H1 (cell line): Measurements from ENCODE around the gene RPL3. TPM values are rescaled to one million over a fixed set of nuclear protein-coding genes. Genes with fewer than 3 reads are reported as not detected.
A peak's percentile ranks its signal among the peaks of the same experiment; 100 is the strongest.

Experiments used
- BACH1 ChIP-seq: IDR thresholded peaks from 2 replicates; pipeline ENCODE4 v1.6.1; 2012; ENCODE audit warnings: low read length, improper control_type of control experiment
- GABPA ChIP-seq: IDR thresholded peaks from 2 replicates; pipeline ENCODE4 v1.6.1; 2011; ENCODE audit warnings: mild to moderate bottlenecking, low read length, moderate library complexity, borderline replicate concordance; ENCODE audit not compliant: insufficient read depth
- HDAC2 ChIP-seq, 2 experiments: fragments of 300-600 bp in 1 of 2; sonication (generic) in 1 of 2; IDR thresholded peaks; 2 replicates each; pipeline ENCODE4 v1.6.1; 2011 to 2012; ENCODE audit warnings: low read depth in 2 of 2, low read length in 2 of 2, mild to moderate bottlenecking in 2 of 2, moderate library complexity in 2 of 2, borderline replicate concordance in 1 of 2, inconsistent platforms in 1 of 2
- KDM5A ChIP-seq: fragments of 200-600 bp; IDR thresholded peaks from 2 replicates; pipeline ENCODE4 v1.7.1; 2012; ENCODE audit warnings: mild to moderate bottlenecking, low read length, inconsistent platforms, mixed read lengths
- POLR2A ChIP-seq, 2 experiments: IDR thresholded peaks; 1 replicate in 1 of 2; 2 replicates in 1 of 2; pipeline ENCODE4 v1.6.1; 2011; ENCODE audit warnings: low read depth in 2 of 2, low read length in 2 of 2, mild to moderate bottlenecking in 2 of 2; ENCODE audit errors: control extremely low read depth in 1 of 2
- RAD21 ChIP-seq, 2 experiments: IDR thresholded peaks in 1 of 2; conservative IDR thresholded peaks in 1 of 2; 2 replicates each; pipeline ENCODE4 v1.6.1; 2011; ENCODE audit warnings: low read depth in 2 of 2, low read length in 2 of 2, improper control_type of control experiment in 1 of 2, inconsistent platforms in 1 of 2, mild to moderate bottlenecking in 1 of 2, moderate library complexity in 1 of 2
- SIRT6 ChIP-seq: IDR thresholded peaks from one replicate; pipeline ENCODE4 v1.7.1; 2012; ENCODE audit warnings: low read length, inconsistent platforms
- SIX5 ChIP-seq: IDR thresholded peaks from 2 replicates; pipeline ENCODE4 v1.6.1; 2011; ENCODE audit warnings: mild to moderate bottlenecking, low read depth, low read length
- polyA plus RNA-seq, 7 experiments: library from polyadenylated mRNA; depleted of rRNA in 3 of 7; stranded (reverse) in 5 of 7; unstranded in 2 of 7; fragments of >200 nt in 5 of 7; fragments of 200-250 nt in 2 of 7; gene quantifications; 1 replicate in 5 of 7; 2 replicates in 1 of 7; 4 replicates in 1 of 7; pipeline versions ENCODE4 v1.2.1 to v1.2.3, GENCODE V29; 2011 to 2013; ENCODE audit warnings: missing spikeins in 2 of 7, mixed read lengths in 2 of 7
- total RNA-seq: library from RNA; stranded (reverse); fragmentation: NEBNext Ultra II Directional; extraction: Animal tissue kit (Norgen Biotek cat#: 25700); gene quantifications from 2 replicates; pipeline ENCODE4 v1.2.1, GENCODE V29; 2021
- TF ChIP-seq, protein P1 (sequence below), 3 experiments: IDR thresholded peaks; 1 replicate in 2 of 3; 2 replicates in 1 of 3; pipeline versions ENCODE4 v1.5.1 to v1.6.1; 2011; ENCODE audit warnings: low read length in 3 of 3, mild to moderate bottlenecking in 3 of 3, inconsistent platforms in 2 of 3, low read depth in 1 of 3, moderate library complexity in 1 of 3; ENCODE audit not compliant: insufficient read depth in 1 of 3; ENCODE audit errors: control extremely low read depth in 1 of 3

RPL3 gene
- total and polyA plus RNA-seq, 2 of the 8 experiments (the other 6 are each of a cell fraction or from before 2014, with no cell fraction given) = 2,865 to 5,466 TPM

DNA sequence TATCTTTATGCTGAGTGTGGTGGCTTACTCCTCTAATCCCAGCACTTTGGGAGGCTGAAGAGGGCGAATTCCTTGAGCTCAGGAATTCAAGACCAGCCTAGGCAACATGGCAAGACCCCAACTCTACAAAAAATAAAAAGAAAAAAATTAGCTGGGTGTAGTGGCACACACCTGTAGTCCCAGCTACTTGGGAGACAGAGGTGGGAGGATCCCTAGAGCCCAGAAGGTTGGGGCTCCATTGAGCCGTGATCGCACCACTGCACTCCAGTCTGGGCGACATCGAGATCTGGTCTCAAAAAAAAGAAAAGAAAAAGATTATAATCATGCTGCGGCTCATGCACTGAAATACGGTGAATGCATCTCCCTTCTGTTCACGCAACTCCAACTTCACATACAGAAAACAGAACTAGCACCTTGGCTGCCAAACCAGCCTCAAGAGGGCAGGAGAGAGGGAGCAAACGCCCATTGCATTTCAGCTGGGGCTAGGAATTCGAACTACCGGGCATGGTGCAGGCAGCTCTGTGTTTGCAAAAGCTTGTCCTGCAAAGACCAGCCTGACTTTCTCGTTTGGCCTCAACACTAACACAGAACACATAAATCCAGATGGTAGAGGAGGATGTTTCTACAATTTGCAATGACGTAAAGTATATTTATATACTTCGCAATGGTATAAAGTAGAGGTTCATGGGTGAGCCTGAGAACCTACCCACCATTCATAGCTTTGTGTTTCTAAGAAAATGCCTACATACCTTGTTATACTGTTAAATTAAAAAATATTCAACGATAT lies 24.0 kb upstream of the RPL3 start (continued):
- peak; percentile 31; the same call in 1 of the 2 replicates for TF ChIP-seq GABPA
- TF ChIP-seq RAD21 (IDR thresholded peaks at IDR 0.05 in 1 of 2, conservative IDR thresholded peaks at IDR 0.05 in 1 of 2; ENCODE audit: low read depth in 2 of 2, low read length in 2 of 2) = peak; percentile 63 to 74
- no peak for TF ChIP-seq SIX5
- TF ChIP-seq KDM5A = no peak
- no peak for TF ChIP-seq POLR2A (IDR thresholded peaks at IDR 0.05; ENCODE audit: control extremely low read depth in 1 of 2, low read depth in 2 of 2, low read length in 2 of 2)
- TF ChIP-seq, protein P1, sequence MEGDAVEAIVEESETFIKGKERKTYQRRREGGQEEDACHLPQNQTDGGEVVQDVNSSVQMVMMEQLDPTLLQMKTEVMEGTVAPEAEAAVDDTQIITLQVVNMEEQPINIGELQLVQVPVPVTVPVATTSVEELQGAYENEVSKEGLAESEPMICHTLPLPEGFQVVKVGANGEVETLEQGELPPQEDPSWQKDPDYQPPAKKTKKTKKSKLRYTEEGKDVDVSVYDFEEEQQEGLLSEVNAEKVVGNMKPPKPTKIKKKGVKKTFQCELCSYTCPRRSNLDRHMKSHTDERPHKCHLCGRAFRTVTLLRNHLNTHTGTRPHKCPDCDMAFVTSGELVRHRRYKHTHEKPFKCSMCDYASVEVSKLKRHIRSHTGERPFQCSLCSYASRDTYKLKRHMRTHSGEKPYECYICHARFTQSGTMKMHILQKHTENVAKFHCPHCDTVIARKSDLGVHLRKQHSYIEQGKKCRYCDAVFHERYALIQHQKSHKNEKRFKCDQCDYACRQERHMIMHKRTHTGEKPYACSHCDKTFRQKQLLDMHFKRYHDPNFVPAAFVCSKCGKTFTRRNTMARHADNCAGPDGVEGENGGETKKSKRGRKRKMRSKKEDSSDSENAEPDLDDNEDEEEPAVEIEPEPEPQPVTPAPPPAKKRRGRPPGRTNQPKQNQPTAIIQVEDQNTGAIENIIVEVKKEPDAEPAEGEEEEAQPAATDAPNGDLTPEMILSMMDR (IDR thresholded peaks at IDR 0.05; ENCODE audit: control extremely low read depth in 1 of 3, insufficient read depth in 1 of 3, low read depth in 1 of 3, low read length in 3 of 3) = peak; percentile 74 to 94 (median 75)
- no peak for TF ChIP-seq BACH1
- TF ChIP-seq SIRT6 = no peak
- no peak for TF ChIP-seq HDAC2 (IDR thresholded peaks at IDR 0.05; ENCODE audit: borderline replicate concordance in 1 of 2, low read depth in 2 of 2, low read length in 2 of 2)
- TF ChIP-seq, all 59 proteins: peak for 6
